KBM-7 (cell line): Measurements from ENCODE around the gene COX20.
"Not testable (repeated sequence)": the region's sequence is repeated elsewhere in the genome, so short reads cannot be mapped to it uniquely, and the experiment has no call there.

Experiments
- DNase-seq: peaks from one replicate; pipeline ENCODE4 v3.0.0-alpha.2; 2015
- in situ Hi-C: fragments of 300-500 bp; cut with MboI; formaldehyde crosslinking; loops from 2 replicates; pipeline ENCODE4 v1.14.3; 2020; ENCODE audit warnings: low sequenced_read_pairs, low pct_unique_long_range_greater_than_20kb, mixed read lengths

COX20 gene

GRCh38 chr1:244835276-244836134, at the start of gene COX20:
Gene COX20, plus strand, starts transcription at chr1:244835658. Its CDS starts 57 bp downstream, at chr1:244835715.
- in situ Hi-C loops: no loop called here

GRCh38 chr1:244788493-244789275, 46.8 kb upstream of the COX20 start:
- in situ Hi-C loops: no loop called here

More at GRCh38 chr1:244835276-244836134, at the start of gene COX20:
- peak; percentile 93 for DNase-seq

DNA sequence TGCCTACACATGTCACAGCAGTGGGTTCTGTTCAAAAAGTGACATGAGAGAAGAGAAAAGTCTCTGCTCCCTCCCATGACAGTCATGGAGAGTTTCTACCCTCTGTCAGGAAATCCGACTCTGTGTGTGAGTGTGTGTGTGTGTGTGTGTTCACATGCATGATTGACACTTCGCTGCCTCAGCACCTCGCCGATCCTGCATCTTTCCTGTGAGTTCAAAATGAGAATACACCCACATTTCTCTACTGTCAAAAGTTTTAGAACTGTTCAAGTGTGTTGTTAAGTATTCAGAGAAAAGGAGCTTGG, 46.2 kb upstream of the COX20 start:
- no peak for DNase-seq
- in situ Hi-C loops: no loop called here

More at GRCh38 chr1:244788493-244789275, 46.8 kb upstream of the COX20 start:
- no peak for DNase-seq

- DNase-seq: no peak
- in situ Hi-C loops: no loop called here
Observed at GRCh38 chr1:244789731-244790130, 45.7 kb upstream of the COX20 start.

DNA sequence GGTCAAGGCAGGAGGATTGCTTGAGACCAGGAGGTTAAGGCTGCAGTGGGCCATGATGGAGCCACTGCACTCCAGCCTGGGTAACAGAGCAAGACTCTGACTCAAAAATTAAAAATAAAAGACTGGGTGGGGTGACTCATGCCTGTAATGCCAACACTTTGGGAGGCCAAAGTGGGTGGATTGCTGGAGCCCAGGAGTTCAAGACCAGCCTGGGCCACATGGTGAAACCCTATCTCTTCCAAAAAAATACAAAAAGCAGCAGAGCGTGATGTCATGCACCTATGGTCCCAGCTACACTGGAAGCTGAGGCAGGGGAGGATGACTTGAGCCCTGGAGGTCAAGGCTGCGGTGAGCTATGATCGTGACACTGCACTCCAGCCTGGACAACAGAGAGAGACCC, 44.4 kb upstream of the COX20 start:
- DNase-seq: no peak
- in situ Hi-C loops: no loop called here

GRCh38 chr1:244792188-244792850, 43.1 kb upstream of the COX20 start:
- in situ Hi-C loops: no loop called here
- no peak for DNase-seq

GRCh38 chr1:244794071-244794470, 41.4 kb upstream of the COX20 start:
- in situ Hi-C loops: no loop called here

DNA sequence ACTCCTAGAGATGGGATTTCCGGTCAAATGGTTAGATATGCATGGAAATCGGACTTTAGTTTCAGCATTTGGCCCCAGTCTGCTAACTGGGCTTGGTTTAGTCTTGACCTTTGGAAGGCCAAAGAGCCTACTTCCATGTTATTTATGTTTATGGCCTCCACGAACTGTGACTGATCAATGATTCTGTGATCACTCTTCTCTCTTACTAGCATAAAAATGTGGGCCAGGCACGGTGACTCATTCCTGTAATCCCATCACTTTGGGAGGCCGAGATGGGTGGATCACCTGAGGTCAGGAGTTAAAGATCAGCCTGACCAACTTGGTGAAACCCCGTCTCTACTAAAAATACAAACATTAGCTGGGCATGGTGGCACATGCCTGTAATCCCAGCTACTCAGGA, 40.9 kb upstream of the COX20 start:
- DNase-seq, in situ Hi-C loops: not testable (repeated sequence)

More at GRCh38 chr1:244794071-244794470, 41.4 kb upstream of the COX20 start:
- no peak for DNase-seq

- in situ Hi-C loops: no loop called here
- peak; percentile 70 for DNase-seq
Observed at GRCh38 chr1:244796719-244797406, 38.6 kb upstream of the COX20 start.

- in situ Hi-C loops: no loop called here
- no peak for DNase-seq
Observed at GRCh38 chr1:244800821-244801220, 34.6 kb upstream of the COX20 start.

- peak; percentile 43 for DNase-seq
- in situ Hi-C loops: no loop called here
Observed at GRCh38 chr1:244801246-244801645, 34.2 kb upstream of the COX20 start.

- DNase-seq: no peak
- in situ Hi-C loops: no loop called here
Observed at GRCh38 chr1:244802041-244802440, 33.4 kb upstream of the COX20 start.

GRCh38 chr1:244802556-244803239, 32.8 kb upstream of the COX20 start:
- in situ Hi-C loops: no loop called here
- DNase-seq: no peak

- in situ Hi-C loops: no loop called here
- DNase-seq: no peak
Observed at GRCh38 chr1:244804841-244805240, 30.6 kb upstream of the COX20 start.

DNA sequence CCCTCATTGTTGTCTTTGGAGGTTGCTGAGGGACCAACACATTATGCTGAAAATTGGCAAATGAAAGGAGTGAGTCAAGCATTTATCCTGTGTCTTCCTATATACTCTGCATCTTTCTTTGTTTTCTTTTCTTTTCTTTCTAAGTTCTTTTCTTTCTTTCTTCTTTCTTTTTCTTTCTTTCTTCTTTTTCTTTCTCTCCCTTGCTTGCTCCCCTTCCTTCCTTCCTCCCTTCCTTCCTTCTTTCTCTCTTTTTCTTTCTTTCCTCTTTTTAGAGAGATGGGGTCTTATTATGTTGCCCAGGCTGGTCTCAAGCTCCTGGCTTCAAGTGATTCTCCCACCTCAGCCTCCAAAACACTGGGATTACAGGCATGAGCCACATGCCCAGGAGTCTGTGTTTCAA, 28.3 kb upstream of the COX20 start:
- DNase-seq: no peak
- in situ Hi-C loops: no loop called here

- in situ Hi-C loops: no loop called here
- DNase-seq: no peak
Observed at GRCh38 chr1:244810221-244810620, 25.2 kb upstream of the COX20 start.

DNA sequence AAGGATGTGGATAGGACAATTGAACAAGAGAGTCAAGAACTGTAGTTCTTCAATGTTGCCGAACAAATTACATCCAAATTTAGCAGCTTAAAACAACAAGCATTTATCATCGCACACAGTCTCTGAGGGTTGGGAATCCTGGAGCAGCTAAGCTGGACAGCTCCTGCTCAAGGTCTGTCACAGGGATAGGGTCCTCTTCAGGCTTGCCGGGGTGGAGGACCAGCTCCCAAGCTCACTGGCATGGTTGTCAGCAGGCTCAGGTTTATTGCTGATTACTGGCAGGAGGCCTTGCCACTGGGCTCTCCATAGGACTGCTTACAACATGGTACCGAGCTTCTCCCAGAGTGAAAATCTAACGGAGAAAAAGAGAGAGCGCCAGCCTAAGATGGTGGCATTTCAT, 22.1 kb upstream of the COX20 start:
- in situ Hi-C loops: no loop called here
- no peak for DNase-seq

DNA sequence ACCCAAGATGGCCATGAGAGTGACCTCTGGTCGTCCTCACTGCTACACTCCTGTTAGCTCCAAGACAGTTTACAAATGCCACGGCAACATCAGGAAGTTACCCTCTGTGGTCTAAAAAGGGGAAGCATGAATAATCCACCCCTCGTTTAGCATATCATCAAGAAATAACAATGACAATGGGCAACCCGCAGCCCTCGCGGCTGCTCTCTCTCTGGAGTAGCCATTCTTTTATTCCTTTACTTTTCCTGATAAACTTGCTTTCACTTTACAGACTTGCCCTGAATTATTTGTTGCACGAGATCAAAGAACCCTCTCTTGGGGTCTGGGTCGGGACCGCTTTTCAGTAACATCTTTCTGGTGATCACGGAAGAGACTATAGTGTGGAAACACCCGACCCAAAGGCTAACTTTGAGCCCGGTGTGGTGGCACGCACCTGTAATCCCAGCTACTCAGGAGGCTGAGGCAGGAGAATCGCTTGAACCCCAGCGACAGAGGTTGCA, 19.8 kb upstream of the COX20 start:
- peak; percentile 85 for DNase-seq
- in situ Hi-C loops: no loop called here
